ENCODE measurements around the gene ABHD2. TPM values are rescaled to one million over a fixed set of nuclear protein-coding genes. Genes with fewer than 3 reads are reported as not detected.

Gene ABHD2
- total RNA-seq, 1 experiment from 2014 or later: 15.6 TPM

- Histone ChIP-seq H3K18ac (ENCODE audit: insufficient read length, low read depth, low read length) (no peak overlapping the region), H3K9ac (ENCODE audit: extremely low read depth, insufficient read length, low read length) (no peak overlapping the region), H3K14ac (ENCODE audit: insufficient read depth, low read length) (no peak overlapping the region), H2AFZ (ENCODE audit: low read length) (no peak overlapping the region), H3T11ph (ENCODE audit: low read length) (no peak overlapping the region), H3K79me2 (ENCODE audit: insufficient read depth, low read length) (no peaks in the 10 kb centered on the region), H3K4ac (ENCODE audit: low read depth, low read length) (no peak overlapping the region), H3K23ac (ENCODE audit: insufficient read length, low read depth, low read length) (no peak overlapping the region), H4K20me1 (ENCODE audit: control insufficient read depth, insufficient read depth, insufficient read length) (no peaks in the 10 kb centered on the region), H3K79me1 (ENCODE audit: insufficient read depth, low read depth, low read length, poor library complexity, severe bottlenecking) (no peaks in the 10 kb centered on the region), H2BK20ac (ENCODE audit: low read depth, low read length, poor library complexity, severe bottlenecking) (no peak overlapping the region), H4K8ac (replicated peaks; ENCODE audit: insufficient read length, low read depth, low read length) (no peak overlapping the region), H3K4me1 (ENCODE audit: insufficient read depth, low read length) (no peaks in the 10 kb centered on the region), H3K27me3 (ENCODE audit: insufficient read depth, low read length) (no peaks in the 10 kb centered on the region), H3K56ac (ENCODE audit: insufficient read length, low read depth, low read length) (no peak overlapping the region), H2BK5ac (ENCODE audit: insufficient read length, low read length) (no peak overlapping the region), H2AK5ac (ENCODE audit: insufficient read length, low read length) (no peak overlapping the region), H3K23me2 (ENCODE audit: insufficient read length, low read depth, low read length, poor library complexity, severe bottlenecking) (no peaks in the 10 kb centered on the region), H4K91ac (ENCODE audit: insufficient read length, low read depth, low read length) (no peak overlapping the region), H3K9me3 (ENCODE audit: control insufficient read depth, low read depth, low read length) (no peaks in the 10 kb centered on the region), H3K27ac (ENCODE audit: insufficient read length, low read depth, low read length) (no peak overlapping the region), H2BK120ac (ENCODE audit: low read depth, low read length, poor library complexity, severe bottlenecking) (no peak overlapping the region), H3K4me2 (ENCODE audit: insufficient read depth, insufficient read length, low read length) (no peak overlapping the region), H4K5ac (ENCODE audit: insufficient read length, low read depth, low read length) (no peak overlapping the region), H2BK15ac (ENCODE audit: low read depth, low read length) (no peak overlapping the region), H2BK12ac (ENCODE audit: insufficient read length, low read depth, low read length) (no peak overlapping the region)
- no peak for DNase-seq
- Mint-ChIP-seq H3K4me1 (peaks cover 3 to 7% of the 10 kb centered on the region in 2 experiments; a peak in 3 of 4 replicates), H3K27ac (no peak overlapping the region), H3K27me3 (ENCODE audit: low read depth) (no peaks in the 10 kb centered on the region), H3K4me3 (no peak overlapping the region), H3K9me3 (no peaks in the 10 kb centered on the region), H3K36me3 (ENCODE audit: insufficient read depth in 1 of 3, low read depth in 3 of 3) (no peaks in the 10 kb centered on the region; a peak in 2 of 7 replicates)
- no CpG with 5 or more reads among the region's 2 CpGs for WGBS (ENCODE audit: extremely low coverage, insufficient read length, low lambda C conversion rate)
- TF ChIP-seq, protein P1, sequence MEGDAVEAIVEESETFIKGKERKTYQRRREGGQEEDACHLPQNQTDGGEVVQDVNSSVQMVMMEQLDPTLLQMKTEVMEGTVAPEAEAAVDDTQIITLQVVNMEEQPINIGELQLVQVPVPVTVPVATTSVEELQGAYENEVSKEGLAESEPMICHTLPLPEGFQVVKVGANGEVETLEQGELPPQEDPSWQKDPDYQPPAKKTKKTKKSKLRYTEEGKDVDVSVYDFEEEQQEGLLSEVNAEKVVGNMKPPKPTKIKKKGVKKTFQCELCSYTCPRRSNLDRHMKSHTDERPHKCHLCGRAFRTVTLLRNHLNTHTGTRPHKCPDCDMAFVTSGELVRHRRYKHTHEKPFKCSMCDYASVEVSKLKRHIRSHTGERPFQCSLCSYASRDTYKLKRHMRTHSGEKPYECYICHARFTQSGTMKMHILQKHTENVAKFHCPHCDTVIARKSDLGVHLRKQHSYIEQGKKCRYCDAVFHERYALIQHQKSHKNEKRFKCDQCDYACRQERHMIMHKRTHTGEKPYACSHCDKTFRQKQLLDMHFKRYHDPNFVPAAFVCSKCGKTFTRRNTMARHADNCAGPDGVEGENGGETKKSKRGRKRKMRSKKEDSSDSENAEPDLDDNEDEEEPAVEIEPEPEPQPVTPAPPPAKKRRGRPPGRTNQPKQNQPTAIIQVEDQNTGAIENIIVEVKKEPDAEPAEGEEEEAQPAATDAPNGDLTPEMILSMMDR (conservative IDR thresholded peaks at IDR 0.05): no peak
Observed at GRCh38 chr15:89172921-89173320, 84.7 kb downstream of the ABHD2 start.
